Skeletal muscle cell (primary cell): ENCODE measurements around the gene MT1G.

Source experiments
- DNase-seq: peaks from one replicate; pipeline ENCODE4 v3.0.0-alpha.2; 2010; ENCODE audit warnings: low read depth
- H3K4me3 ChIP-seq: 2 replicates; pipeline ENCODE4 v1.5.1; 2011; ENCODE audit warnings: low read depth, mild to moderate bottlenecking, control low read depth, low read length, moderate library complexity

Gene MT1G

DNA sequence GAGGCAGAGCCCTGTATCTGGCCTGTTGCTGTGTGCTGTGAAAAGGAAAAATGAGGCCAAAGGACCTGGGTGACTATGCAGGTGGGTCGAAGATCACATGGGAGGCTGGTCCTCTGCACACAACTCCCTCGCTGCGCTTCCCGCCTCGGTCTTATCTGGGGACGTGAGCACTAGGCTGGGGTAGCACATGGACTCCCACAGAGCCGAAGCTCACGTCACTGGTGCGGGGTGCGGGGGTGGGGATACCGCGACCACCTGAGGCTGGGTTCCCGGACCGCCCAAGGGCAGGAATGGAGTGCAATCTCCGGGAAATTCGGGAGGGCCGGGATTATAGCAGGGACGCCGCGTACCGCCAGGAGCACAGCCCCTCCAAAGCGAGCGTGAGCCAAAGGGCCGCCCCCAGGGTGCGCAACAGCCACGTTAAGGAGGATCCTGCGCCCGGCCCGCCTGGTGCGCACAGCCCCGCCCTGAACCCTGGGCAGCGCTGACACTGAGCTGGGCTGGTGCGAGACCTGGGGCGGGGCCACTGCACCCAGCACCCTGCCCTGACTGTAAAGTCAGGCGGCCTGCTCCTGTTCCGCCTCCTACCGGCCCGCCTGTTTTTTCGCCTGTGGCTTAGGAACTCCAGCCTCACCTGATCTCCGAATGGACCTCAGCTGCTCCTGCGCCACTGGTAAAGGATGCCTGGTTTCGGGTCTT, 24.6 kb downstream of the MT1G start:
- no peak for DNase-seq
- peak overlapping the region; percentile 22 for H3K4me3 ChIP-seq

DNA sequence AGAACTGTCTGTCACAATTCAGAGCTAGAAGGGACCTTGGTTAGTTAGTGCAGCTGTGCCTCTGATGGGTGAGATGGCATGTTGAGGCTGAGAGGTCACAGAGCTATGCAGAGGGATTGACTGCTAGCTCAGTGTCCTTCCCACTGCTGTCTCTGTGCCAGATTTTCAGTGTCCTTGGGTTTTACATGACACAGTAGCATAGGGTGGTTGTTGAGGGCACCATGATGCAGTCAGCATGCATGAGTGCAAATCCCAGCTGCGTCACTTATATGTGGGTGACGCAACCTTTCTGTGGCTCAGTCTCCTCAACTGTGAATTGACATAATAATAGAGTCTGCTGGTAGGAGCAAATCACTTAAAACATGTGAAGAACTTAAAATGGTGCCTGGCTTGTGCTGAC, 26.7 kb downstream of the MT1G start:
- no peak for DNase-seq

DNA sequence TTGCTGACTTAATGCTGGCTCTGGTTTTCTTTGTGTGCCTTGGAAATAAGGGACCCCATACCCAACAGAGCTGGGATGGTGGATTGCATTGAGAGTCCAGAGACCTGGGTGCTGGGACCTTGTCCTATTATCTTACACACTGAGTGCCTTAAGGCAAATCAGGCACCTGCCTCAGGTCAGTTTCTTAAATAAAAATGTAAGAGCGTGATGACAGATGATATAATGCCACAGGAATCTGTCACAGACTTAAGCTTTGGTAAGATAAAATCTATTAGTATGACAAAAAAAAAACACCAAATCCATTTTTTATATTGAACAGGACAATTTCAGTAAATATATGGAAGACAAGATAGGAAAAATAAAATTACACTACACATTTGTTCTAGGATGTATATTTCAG, 27.8 kb downstream of the MT1G start:
- no peak overlapping the region for H3K4me3 ChIP-seq
- DNase-seq = no peak

More for the DNA sequence above, 26.7 kb downstream of the MT1G start:
- no peak overlapping the region for H3K4me3 ChIP-seq

DNA sequence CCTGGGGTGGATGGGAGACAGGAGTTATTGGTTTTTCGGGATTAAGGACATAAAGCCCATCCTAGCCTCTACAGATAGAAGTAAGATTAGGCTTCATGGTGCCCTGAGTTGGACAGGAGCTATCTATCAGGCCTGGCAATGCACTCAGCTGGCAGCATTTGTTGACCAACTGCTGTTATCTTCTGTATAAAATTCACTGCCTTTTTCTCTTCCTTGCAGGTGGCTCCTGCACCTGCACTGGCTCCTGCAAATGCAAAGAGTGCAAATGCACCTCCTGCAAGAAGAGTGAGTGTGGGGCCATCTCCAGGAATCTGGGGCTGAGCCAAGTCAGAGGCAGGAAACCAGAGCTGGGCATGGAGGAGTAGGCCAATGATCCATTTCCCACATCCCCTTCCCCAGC, 28.8 kb downstream of the MT1G start:
- no peak for DNase-seq
- no peak overlapping the region for H3K4me3 ChIP-seq

DNA sequence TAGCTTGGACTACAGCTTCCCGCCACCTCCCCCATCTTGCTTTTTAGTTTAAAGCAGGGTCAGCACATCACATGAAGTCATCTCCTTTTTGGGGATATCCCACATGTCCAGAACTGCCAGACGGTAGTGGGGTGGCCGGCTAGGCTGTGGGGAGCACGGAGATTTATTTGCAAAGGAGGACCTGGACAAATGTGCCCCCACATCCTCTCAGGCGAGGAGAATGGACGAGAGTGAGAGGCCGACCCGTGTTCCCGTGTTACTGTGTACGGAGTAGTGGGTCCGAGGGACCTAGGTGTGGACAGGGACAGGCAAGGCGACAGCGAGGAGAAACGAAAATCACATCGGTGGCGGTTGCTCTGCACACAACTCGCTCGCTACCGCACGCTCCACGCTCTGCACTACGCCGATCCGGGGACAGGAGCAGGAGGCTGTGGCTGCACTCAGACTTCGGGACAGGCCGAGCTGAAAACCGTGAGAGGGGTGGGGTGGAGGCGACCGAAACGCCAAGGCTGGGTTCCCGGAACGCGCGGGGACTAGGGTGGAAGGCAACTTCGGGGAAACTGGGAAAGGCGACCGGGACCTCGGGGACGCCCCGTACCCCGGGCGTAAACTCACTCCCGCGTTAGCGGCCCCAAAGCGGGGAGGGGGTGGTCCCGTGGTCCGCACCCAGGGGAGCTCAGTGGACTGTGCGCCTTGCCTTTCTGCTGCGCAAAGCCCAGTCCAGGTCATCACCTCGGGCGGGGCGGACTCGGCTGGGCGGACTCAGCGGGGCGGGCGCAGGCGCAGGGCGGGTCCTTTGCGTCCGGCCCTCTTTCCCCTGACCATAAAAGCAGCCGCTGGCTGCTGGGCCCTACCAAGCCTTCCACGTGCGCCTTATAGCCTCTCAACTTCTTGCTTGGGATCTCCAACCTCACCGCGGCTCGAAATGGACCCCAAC, 29.8 kb downstream of the MT1G start, which contains the start of gene MT1A:
MT1A (plus strand) TSS at position 853 of the 937 bp plus-strand sequence; CDS start at position 926, 73 bp downstream.
- DNase-seq = no peak
- peak within 1 kb of the TSS; percentile 55 for H3K4me3 ChIP-seq

DNA sequence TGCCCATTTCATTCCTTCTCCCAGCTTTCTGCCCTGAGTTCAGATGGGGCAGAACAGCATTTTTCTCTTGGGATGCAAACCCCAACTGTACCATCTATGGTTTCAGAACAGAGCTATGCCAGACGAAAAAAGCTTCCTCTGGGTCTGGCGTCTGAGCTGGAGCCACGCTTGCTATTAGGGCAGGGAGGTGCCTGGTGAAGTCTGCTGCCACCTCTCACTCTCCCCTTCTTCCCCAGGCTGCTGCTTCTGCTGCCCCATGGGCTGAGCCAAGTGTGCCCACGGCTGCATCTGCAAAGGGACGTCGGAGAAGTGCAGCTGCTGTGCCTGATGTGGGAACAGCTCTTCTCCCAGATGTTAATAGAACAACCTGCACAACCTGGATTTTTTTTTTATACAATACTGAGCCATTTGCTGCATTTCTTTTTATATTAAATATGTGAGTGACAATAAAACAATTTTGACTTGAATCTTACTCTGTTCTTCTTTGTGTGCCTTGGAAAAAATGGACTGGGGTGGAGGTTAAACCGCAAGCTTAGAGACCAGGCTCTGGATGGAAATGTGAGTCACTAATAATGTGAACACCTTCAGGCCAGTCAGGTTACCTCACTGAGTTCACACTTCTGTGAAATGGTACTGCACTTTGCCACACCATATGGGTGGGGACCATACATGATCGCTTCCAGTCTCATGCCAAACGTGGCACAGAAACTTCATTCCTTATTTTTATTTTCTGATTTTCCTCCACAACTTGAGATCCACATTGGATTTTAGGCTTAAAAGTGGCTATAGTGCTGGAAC, 31.1 kb downstream of the MT1G start:
- no peak for DNase-seq
- no peak overlapping the region for H3K4me3 ChIP-seq

DNA sequence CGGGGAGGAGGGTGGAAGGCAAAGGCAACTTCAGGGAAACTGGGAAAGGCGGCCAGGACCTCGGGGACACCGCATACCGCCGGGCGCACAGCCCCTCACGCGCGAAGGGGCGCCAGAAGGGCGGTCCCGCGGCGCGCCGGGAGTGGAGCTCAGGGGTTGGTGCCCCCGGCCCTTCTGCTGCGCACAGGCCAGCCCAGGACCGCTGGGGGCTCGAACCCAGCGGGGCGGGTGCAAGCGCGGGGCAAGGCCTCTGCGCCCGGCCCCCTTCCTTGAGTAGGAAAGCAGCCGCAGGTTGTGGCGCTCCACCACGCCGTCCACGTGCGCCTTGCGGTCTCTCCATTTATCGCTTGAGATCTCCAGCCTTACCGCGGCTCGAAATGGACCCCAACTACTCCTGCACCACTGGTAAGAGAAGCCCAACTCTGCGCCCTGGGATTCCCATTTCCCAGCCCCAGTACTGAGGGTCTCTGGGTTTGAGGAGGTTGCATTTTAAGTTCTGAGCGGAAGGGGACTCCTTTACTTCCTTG, 32.4 kb downstream of the MT1G start:
- peak overlapping the region; percentile 27 for H3K4me3 ChIP-seq
- DNase-seq = no peak

DNA sequence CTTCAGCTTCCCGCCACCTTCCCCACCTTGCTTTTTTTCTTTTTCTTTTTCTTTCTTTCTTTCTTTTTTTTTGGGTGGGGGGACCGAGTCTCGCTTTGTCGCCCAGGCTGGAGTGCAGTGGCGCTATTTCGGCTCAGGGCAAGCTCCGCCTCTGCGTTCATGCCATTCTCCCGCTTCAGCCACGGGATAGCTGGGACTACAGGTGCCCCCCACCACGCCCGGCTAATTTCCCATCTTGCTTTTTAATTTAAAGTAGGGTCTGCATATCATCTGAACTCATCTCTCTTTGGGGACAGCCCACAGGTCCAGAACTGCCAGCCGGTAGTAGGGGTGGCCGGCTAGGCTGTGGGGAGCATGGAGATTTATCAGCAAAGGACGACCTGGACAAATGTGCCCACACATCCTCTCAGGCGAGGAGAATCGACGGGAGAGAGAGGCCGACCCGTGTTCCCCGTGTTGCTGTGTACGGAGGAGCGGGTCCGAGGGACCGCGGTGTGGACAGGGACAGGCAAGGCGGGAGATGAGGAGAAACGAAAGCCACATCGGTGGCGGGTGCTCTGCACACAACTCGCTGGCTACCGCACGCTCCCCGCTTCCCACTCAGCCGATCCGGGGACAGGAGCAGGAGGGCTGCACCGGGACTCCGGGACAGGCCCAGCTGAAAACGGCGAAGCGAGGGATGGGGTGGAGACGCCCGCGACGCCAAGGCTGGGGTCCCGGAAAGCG, 33.0 kb downstream of the MT1G start:
- H3K4me3 ChIP-seq = peak overlapping the region; percentile 27
- no peak for DNase-seq

DNA sequence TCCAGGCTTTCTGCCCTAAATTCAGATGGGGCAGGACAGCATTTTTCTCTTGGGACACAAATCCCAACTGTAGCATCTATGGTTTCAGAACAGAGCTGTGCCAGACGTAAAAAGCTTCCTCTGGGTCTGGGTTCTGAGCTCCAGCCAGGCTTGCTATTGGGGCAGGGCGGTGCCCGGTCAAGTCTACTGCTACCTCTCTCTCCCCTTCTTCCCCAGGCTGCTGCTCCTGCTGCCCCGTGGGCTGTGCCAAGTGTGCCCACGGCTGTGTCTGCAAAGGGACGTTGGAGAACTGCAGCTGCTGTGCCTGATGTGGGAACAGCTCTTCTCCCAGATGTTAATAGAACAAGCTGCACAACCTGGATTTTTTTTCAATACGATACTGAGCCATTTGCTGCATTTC, 34.3 kb downstream of the MT1G start:
- no peak for DNase-seq
- H3K4me3 ChIP-seq = no peak overlapping the region

DNA sequence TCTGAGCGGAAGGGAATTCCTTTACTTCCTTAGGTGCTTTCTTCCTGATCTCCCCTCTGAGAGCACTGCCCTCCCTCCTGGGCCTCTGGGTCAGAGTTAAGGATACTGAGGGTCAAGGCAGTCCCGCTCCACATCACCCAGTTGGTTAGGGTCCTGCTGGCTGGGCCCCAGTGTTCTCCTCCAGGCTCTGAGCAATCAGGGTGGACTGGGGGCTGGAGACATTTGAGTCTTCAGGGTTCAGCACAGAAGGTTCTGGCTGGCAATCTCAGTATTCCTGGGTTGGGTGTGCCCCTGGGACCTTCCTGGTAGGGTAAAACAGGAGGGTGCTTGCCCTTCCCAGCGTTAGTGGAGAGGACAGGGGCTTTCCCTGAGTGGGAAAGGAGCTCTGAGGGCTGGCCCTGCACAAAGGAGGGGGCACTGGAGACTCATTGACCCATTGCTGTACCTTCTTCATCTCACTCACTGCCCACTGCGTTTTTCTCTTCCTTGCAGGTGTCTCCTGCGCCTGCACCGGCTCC, 35.0 kb downstream of the MT1G start:
- H3K4me3 ChIP-seq = no peak overlapping the region

DNA sequence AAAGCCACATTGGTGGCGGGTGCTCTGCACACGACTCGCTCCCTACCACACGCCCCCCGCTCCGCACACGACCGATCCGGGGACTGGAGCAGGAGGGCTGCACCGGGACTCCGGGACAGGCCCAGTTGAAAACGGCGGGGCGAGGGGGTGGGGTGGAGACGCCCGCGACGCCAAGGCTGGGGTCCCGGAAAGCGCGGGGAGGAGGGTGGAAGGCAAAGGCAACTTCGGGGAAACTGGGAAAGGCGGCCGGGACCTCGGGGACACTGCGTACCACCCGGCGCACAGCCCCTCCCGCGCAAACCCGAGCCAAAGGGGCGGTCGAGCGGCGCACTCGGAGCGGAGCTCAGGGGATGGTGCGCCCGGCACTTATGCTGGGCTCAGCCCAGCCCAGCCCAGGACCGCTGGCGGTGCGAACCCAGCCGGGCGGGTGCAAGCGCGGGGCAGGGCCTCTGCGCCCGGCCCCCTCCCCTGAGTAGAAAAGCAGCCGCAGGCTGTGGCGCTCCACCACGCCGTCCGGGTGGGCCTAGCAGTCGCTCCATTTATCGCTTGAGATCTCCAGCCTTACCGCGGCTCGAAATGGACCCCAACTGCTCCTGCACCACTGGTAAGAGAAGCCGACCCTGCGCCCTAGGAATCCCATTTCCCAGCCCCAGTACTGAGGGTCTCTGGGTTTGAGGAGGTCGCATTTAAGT, 35.6 kb downstream of the MT1G start, which contains the start of gene MT1M:
MT1M (plus strand) TSS at position 504 of the 692 bp plus-strand sequence; CDS start at position 577, 73 bp downstream.
- no peak for DNase-seq
- H3K4me3 ChIP-seq = peak within 1 kb of the TSS; percentile 42

More for the DNA sequence above, 35.0 kb downstream of the MT1G start:
- no peak for DNase-seq

DNA sequence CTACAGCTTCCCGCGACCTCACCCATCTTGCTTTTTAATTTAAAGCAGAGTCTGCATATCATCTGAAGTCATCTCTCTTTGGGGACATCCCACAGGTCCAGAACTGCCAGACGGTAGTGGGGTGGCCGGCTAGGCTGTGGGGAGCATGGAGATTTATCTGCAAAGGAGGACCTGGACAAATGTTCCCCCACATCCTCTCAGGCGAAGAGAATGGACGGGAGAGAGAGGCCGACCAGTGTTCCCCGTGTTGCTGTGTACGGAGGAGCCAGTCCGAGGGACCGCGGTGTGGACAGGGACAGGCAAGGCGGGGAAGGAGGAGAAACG, 36.1 kb downstream of the MT1G start:
- DNase-seq = no peak
- peak overlapping the region; percentile 42 for H3K4me3 ChIP-seq

DNA sequence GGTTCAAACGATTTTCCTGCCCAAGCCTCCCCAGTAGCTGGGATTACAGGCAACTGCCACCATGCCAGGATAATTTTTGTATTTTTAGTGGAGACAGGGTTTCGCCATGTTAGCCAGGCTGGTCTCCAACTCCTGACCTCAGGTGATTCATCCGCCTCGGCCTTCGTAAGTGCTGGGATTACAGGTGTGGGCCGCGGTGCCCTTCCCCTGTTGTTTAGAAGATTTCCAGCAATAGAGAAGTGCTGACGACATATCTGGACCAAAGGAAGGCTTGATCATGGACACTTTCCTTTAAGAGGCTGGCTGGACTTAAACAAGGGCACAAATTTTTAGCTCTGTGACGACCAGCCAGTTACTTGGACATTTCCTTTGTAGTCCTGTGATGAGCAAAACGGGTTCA, 36.7 kb downstream of the MT1G start:
- no peak overlapping the region for H3K4me3 ChIP-seq
- no peak for DNase-seq

DNA sequence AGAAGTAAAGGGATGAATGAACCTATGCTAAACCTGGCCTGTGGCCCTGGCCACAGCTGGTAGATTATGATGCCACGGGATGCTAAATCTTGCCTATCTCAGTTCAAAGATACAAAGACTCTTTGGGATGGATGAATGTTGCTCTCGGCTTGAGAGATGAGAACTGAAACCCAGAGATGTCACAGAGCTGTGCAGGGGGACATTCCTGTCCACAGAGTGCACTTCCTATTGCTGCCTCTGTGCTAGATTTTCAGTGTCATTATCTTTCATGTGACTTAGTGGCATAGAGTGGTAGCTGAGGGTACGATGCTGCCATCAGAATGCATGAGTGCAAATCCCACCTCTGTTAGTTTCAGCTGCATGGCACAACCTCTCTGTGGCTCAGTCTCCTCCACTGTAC, 37.7 kb downstream of the MT1G start:
- no peak for DNase-seq
- H3K4me3 ChIP-seq = no peak overlapping the region

DNA sequence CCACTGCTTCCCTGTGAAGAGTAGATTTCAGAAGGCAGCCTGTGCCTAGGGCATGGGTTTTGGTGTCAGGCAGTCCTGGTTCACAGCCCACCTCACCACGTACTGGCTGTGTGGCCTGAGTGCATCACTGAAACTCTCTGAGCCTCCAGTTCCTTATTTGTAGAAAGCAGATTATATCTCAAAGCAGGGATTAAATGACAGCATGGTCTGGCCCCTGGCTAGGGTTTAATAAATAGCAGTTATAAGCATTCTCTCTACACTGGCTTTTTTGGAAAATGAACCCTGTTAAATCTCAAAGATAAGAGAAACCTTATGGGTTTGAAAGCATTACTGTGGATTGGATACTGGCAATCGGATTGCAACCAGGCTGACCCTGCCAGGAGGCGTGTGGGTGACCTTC, 38.3 kb downstream of the MT1G start:
- DNase-seq = no peak
- no peak overlapping the region for H3K4me3 ChIP-seq

DNA sequence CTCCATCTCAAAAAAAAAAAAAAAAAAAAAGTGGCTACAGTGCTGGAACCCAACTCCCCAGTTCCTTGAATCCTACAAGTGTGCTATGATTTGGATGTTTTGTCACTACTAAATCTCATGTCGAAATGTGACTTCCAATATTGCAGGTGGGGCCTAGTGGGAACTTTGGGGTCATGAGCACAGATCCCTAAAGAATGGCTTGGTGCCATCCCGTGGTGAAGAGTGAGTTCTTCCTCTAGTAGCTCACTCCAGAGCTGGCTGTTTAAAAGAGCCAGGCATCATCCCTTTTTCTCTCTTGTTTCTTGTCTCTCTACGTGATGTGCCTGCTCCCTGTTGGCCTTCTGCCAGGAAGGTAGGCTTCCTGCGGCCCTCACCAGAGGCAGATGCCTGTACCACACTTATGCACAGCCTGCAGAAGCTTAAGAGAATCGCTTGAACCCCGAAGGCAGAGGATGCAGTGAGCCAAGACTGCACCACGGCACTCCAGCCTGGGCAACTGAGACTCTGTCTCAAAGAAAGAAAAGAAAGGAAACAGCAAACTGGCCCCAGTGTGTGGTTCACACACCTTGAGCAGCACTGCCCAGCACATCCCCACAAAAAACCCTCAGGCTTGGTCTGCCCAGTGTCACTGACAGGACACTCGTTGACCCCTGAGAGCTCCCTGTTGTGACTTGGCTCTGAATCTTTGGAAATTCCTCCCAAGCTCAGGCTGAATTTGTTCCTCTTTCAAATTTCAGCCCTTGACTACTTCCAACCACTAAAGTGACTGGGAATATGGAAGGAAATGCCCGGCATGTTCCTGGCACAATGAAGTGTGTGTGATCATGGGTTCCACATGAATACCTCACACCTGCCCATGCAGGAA, 39.1 kb downstream of the MT1G start:
- no peak overlapping the region for H3K4me3 ChIP-seq
- DNase-seq = no peak

DNA sequence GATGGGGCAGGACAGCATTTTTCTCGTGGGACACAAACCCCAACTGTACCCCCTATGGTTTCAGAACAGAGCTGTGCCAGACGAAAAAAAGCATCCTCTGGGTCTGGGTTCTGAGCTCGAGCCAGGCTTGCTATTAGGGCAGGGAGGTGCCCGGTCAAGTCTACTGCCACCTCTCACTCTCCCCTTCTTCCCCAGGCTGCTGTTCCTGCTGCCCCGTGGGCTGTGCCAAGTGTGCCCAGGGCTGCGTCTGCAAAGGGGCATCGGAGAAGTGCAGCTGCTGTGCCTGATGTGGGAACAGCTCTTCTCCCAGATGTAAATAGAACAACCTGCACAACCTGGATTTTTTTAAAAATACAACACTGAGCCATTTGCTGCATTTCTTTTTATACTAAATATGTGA, 41.2 kb downstream of the MT1G start:
- H3K4me3 ChIP-seq = peak overlapping the region; percentile 72
- no peak for DNase-seq
